Measurements from ENCODE around the gene ACKR1.

Gene ACKR1

GRCh38 chr1:159187033-159187432 is 17.6 kb upstream of the ACKR1 start:
- no peak for DNase-seq

DNA sequence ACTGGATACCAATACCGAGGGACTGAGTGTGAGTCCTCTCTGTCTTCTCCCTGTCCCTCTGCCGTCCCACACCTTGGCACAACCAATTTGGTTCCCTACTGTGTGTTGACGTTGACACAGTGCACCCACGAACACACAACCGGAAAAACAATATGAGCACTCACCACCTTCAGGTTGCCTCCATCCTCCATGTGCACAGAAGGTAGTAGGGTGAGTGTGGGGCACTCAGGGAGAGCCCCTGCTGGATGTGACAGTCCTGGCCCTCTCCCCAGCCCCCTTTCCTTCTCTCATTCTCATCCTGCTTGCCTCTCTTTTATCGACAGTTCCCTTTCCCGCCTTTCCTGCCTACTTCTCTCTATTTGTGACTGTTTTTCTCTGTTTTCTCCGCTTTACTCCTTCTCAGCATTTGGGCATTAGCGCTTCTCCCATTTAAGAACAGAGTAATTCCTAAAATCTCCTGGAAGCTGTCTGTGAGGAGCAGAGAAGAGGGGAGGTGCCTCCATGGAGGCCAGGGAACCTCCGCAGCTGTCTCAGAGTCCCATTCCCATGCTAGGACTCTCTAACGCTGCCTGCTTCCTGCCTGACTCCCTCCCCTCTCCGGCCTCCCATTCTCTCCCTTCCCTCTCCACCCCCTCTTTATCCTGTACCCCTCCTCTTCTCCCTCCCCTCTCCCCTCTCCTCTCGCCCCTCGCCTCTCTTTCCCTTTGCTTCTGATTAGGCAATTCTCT is 16.9 kb upstream of the ACKR1 start:
- no peak for DNase-seq

DNA sequence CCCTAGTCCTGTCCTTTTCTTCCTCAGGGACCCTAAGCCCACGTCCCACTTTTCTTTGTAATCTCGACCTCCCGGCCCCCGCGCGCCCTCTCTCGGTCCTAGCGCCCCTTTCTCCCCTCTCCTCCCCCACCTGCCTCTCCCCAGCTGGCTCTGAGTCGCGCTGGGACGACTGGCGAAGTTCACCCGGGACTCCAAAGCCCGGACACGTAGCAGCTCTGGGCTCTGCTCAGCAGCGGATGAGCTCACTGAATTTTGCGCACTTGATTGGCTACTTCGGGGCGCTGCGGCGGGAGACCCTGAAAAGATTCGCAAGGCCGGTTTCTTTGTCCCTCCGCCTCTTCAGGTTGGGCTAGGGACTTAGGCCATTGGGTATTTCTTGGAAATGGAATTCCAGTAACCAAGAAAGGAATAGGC is 16.3 kb upstream of the ACKR1 start:
- DNase-seq = peak in 32 of 56 donors; percentile 14 to 68 (median 40)

DNA sequence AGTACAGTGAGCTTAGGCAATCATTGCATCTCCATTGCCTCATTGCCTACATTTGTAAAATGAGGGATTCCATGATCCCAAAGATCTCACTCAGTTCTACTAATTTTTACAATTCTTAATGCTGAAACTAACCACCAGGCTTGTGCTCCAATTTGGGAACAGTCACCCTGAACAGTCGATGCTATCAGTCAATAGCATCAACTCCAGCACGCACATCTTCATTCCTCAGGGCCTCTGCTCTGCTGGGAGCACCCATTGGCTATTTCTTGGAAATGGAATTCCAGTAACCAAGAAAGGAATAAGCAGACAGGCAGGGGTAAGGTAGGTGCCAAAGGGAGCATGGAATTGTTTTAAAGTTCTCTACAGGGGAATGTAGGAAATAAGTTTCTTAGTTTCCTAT is 14.2 kb upstream of the ACKR1 start:
- DNase-seq = no peak

- DNase-seq = no peak
Observed at GRCh38 chr1:159196543-159196942, 8.1 kb upstream of the ACKR1 start.

- peak in 42 of 56 donors; percentile 18 to 84 (median 52) for DNase-seq
Observed at GRCh38 chr1:159197561-159198557, 6.8 kb upstream of the ACKR1 start.

- no peak for DNase-seq
Observed at GRCh38 chr1:159199901-159200300, 4.8 kb upstream of the ACKR1 start.

DNA sequence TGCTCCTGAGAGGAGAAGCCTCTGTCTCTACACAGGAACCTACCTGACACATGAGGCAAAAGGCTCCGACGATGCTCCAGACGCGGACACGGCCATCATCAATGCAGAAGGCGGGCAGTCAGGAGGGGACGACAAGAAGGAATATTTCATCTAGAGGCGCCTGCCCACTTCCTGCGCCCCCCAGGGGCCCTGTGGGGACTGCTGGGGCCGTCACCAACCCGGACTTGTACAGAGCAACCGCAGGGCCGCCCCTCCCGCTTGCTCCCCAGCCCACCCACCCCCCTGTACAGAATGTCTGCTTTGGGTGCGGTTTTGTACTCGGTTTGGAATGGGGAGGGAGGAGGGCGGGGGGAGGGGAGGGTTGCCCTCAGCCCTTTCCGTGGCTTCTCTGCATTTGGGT is 3.9 kb upstream of the ACKR1 start:
- DNase-seq = no peak

GRCh38 chr1:159201642-159202041 is 3.0 kb upstream of the ACKR1 start:
- DNase-seq = no peak

GRCh38 chr1:159203610-159204009 is 1.1 kb upstream of the ACKR1 start:
- no peak for DNase-seq

GRCh38 chr1:159205225-159205624 is 550 bp downstream of the ACKR1 start:
- no peak for DNase-seq

GRCh38 chr1:159206110-159206509 is 1.4 kb downstream of the ACKR1 start:
- DNase-seq = no peak

GRCh38 chr1:159207080-159207479 is 2.4 kb downstream of the ACKR1 start:
- no peak for DNase-seq

DNA sequence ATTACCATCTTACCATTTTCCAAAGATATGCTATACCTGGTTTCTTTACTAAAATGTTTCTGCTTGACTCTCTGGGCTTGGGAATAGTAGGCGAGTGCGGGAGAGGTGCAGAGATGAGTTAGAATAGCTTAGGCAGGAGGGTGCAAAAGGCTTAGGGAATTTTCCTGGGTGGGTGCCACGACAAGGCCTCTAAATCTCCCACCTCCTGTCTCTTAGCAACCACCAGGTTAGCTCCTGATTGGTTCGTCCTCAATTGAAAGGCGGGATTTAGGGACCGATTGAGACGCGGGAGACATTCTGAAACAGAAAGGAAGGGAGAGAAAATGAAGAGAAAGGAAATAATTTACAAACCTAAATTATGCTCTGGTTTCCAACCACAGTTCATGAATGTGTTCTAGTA is 3.1 kb downstream of the ACKR1 start:
- DNase-seq = peak in 16 of 56 donors; percentile 6 to 44 (median 27)

DNA sequence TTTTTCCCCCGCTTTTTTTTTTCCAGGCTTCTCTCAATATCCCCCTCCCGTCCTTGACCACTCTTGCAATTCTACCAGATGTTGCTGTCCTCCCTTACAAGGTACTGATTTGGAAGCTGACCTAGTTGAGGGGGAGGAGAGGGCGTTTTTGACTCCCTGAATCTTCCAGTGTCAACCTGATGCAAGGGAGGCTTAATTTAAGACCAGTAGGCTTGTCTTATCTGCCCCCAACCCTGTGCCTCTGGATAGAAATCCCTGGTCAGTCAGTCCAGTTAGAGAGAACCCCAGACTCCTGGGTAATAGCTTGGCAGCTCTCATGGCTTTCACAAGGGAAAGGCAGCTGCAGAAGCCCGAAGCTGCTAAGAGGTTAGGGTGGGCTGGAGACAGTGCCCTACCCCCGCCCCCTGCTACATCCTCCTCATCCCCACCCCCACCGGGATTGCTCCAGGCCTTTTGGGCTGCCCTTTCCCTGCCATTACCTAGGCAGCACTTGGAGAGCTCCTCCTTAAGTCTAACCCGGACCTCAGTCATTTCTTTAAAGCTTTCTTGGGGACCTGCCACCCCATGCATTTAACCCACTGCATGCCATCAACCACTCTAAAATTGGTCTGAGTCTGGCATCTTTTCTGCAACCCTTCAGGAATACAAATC is 3.6 kb downstream of the ACKR1 start:
- no peak for DNase-seq

DNA sequence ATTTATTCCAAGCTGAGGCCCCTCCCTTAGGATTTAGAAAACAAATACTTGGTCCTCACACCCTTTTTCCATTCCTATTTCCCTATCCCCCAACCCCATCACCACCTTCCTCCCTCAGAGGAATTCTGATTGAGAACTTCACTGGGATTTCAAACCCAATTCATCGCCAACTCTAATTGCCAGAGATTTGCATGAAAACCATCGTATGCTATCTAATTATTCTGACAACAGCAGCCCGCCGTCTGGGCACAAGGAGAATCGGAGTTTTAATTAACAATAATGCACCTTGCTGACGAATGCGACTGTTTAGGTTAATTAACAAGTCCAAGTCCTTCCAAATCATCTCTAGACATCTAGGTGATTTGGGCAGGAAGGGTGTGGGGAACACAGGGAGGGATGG is 4.4 kb downstream of the ACKR1 start:
- DNase-seq = no peak

GRCh38 chr1:159211331-159212136 is 6.9 kb downstream of the ACKR1 start:
- peak in 17 of 56 donors; percentile 7 to 64 (median 28) for DNase-seq

- no peak for DNase-seq
Observed at GRCh38 chr1:159212596-159212995, 7.9 kb downstream of the ACKR1 start.

GRCh38 chr1:159214149-159214760 is 9.6 kb downstream of the ACKR1 start:
- DNase-seq = peak in 22 of 56 donors; percentile 6 to 67 (median 22)

All from amygdala (tissue), 56 donors.